Measurements from ENCODE around the gene PRX.
"Not testable (repeated sequence)": the region's sequence is repeated elsewhere in the genome, so short reads cannot be mapped to it uniquely, and the experiment has no call there.

Gene PRX

GRCh38 chr19:40413291-40413845, at the start of gene PRX:
Gene PRX (minus strand): TSS chr19:40413378. CDS start chr19:40407932, 5,446 bp downstream.
- no peak for DNase-seq

DNA sequence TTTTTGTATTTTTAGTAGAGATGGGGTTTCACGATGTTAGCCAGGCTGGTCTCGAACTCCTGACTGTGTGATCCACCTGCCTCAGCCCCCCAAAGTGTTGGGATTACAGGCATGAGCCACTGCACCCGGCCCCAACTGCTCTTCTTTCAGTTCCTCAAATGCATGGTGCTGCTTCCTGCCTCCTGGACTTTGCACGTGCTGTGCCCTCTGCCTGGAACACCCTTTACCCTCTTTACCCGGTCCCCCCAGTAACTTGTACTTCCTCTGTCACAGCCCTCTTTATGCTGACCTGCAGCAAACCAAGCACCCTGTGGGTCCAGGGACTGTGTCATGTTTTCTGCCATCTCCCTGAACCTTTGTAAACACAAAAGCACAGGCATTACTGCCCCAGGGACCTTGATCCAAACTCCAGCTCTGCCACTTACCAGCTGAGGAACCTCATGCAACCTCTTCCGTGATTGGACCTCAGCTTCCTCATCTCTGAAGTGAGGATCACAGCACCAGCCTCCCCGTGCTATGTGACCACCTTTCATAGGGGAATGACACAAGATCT, 48.6 kb upstream of the PRX start:
- TF ChIP-seq GATA1 (IDR thresholded peaks at IDR 0.05; ENCODE audit: low read depth, low read length) = no peak
- peak; percentile 22 for TF ChIP-seq POLR2A (IDR thresholded peaks at IDR 0.05; ENCODE audit: low read length)
- no peak for DNase-seq

More at GRCh38 chr19:40413291-40413845, at the start of gene PRX:
- no peak for TF ChIP-seq POLR2A (IDR thresholded peaks at IDR 0.05; ENCODE audit: low read length)
- TF ChIP-seq GATA1 (IDR thresholded peaks at IDR 0.05; ENCODE audit: low read depth, low read length) = no peak

DNA sequence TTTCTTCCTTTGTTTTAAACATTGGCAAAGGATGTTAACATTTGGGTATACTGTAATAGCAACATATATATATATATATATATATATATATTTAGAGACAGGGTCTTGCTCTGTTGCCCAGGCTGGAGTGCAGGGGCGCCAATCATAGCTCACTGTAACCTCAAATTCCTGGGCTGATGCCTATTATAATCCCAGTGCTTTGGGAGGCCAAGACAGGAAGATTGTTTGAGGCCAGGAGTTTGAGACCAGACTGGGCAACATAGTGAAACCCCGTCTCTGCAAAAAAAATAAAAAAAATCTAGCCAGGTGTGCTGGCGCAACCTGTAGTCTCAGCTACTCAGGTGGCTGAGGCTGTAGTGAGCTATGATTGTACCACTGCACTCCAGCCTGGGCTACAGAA, 47.0 kb upstream of the PRX start:
- TF ChIP-seq GATA1 (IDR thresholded peaks at IDR 0.05; ENCODE audit: low read depth, low read length) (no peak), POLR2A (IDR thresholded peaks at IDR 0.05; ENCODE audit: low read length) (no peak)
- DNase-seq = no peak

GRCh38 chr19:40458597-40458974, 45.4 kb upstream of the PRX start:
- TF ChIP-seq GATA1 (IDR thresholded peaks at IDR 0.05; ENCODE audit: low read depth, low read length) = no peak
- no peak for TF ChIP-seq POLR2A (IDR thresholded peaks at IDR 0.05; ENCODE audit: low read length)
- DNase-seq = no peak

- DNase-seq = no peak
- TF ChIP-seq POLR2A (IDR thresholded peaks at IDR 0.05; ENCODE audit: low read length) (no peak), GATA1 (IDR thresholded peaks at IDR 0.05; ENCODE audit: low read depth, low read length) (no peak)
Observed at GRCh38 chr19:40457953-40458596, 44.9 kb upstream of the PRX start.

DNA sequence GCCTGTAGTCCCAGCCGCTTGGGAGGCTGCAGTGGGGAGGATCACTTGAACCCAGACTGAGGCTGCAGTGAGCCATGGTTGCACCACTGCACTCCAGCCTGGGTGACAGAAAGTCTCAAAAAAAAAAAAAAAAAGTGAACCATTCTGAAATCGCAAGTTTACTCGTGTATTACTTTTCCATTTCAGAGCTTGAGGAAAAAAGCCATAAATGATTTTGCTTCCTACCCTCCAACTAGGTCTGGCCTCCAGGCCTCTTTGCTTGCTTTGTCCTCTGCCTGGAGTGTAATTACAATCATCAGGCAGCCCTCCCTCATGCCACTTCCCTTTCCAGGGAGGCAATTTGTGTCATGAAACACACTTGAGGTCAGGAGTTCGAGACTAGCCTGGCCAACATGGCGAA, 43.9 kb upstream of the PRX start:
- no peak for TF ChIP-seq POLR2A (IDR thresholded peaks at IDR 0.05; ENCODE audit: low read length)
- no peak for DNase-seq

DNA sequence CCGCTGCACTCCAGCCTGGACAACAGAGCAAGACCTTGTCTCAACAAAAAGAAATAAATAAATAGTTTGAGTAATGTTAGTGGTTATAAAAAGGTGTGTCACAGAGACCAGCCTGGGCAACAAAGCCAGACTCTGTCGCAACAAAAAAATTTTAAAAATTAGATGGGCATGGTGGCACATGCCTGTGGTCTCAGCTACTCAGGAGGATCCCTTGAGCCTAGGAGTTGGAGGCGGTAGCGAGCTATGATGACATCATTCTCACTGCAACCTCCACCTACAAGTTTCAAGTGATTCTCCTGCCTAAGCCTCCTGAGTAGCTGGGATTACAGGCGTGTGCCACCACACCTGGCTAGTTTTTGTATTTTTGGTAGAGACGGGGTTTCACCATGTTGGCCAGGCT, 40.8 kb upstream of the PRX start:
- not testable (repeated sequence) for DNase-seq

- DNase-seq = no peak
- no peak for TF ChIP-seq POLR2A (IDR thresholded peaks at IDR 0.05; ENCODE audit: low read length)
- no peak for TF ChIP-seq GATA1 (IDR thresholded peaks at IDR 0.05; ENCODE audit: low read depth, low read length)
Observed at GRCh38 chr19:40453151-40453735, 40.1 kb upstream of the PRX start.

- no peak for DNase-seq
- no peak for TF ChIP-seq GATA1 (IDR thresholded peaks at IDR 0.05; ENCODE audit: low read depth, low read length)
- TF ChIP-seq POLR2A (IDR thresholded peaks at IDR 0.05; ENCODE audit: low read length) = peak; percentile 43
Observed at GRCh38 chr19:40452016-40452415, 38.8 kb upstream of the PRX start.

- TF ChIP-seq POLR2A (IDR thresholded peaks at IDR 0.05; ENCODE audit: low read length) = no peak
- no peak for DNase-seq
Observed at GRCh38 chr19:40450664-40451063, 37.5 kb upstream of the PRX start.

- TF ChIP-seq POLR2A (IDR thresholded peaks at IDR 0.05; ENCODE audit: low read length) (no peak), GATA1 (IDR thresholded peaks at IDR 0.05; ENCODE audit: low read depth, low read length) (no peak)
- no peak for DNase-seq
Observed at GRCh38 chr19:40449506-40449905, 36.3 kb upstream of the PRX start.

GRCh38 chr19:40446263-40446784, 33.1 kb upstream of the PRX start:
- no peak for TF ChIP-seq GATA1 (IDR thresholded peaks at IDR 0.05; ENCODE audit: low read depth, low read length)
- peak; percentile 65 for TF ChIP-seq POLR2A (IDR thresholded peaks at IDR 0.05; ENCODE audit: low read length)
- peak in 1 of 2 experiments; percentile 60 for DNase-seq

GRCh38 chr19:40445780-40446262, 32.6 kb upstream of the PRX start:
- TF ChIP-seq GATA1 (IDR thresholded peaks at IDR 0.05; ENCODE audit: low read depth, low read length) = no peak
- TF ChIP-seq POLR2A (IDR thresholded peaks at IDR 0.05; ENCODE audit: low read length) = no peak

GRCh38 chr19:40444825-40445312, 31.7 kb upstream of the PRX start:
- TF ChIP-seq GATA1 (IDR thresholded peaks at IDR 0.05; ENCODE audit: low read depth, low read length) (no peak), POLR2A (IDR thresholded peaks at IDR 0.05; ENCODE audit: low read length) (no peak)
- no peak for DNase-seq

More at GRCh38 chr19:40445780-40446262, 32.6 kb upstream of the PRX start:
- DNase-seq = peak; percentile 49 to 69

All from erythroblast (primary cell).